CD14-positive monocyte (primary cell): ENCODE data around the gene NBAS. TPM values are rescaled to one million over a fixed set of nuclear protein-coding genes. Genes with fewer than 3 reads are reported as not detected.

Experiments used
- DNase-seq, 3 donors: peaks; one replicate each; pipeline ENCODE4 v3.0.0-alpha.2; 2011 to 2022
- H2AFZ ChIP-seq: 2 replicates; pipeline ENCODE4 v1.6.0; 2012; ENCODE audit warnings: mild to moderate bottlenecking, low read depth, low read length, inconsistent platforms; ENCODE audit not compliant: insufficient read depth, poor library complexity, severe bottlenecking
- H3K27ac ChIP-seq, 2 donors: 1 replicate in 1 of 2; 2 replicates in 1 of 2; pipeline ENCODE4 v1.5.1; 2012 to 2013; ENCODE audit warnings: low read length in 2 of 2, control low read depth in 1 of 2, inconsistent platforms in 1 of 2, low read depth in 1 of 2, mild to moderate bottlenecking in 1 of 2
- H3K27me3 ChIP-seq, 2 donors: one replicate each; pipeline versions ENCODE4 v1.6.0 to v1.6.1; 2011 to 2013; ENCODE audit warnings: low read length in 2 of 2; ENCODE audit not compliant: control insufficient read depth in 2 of 2, insufficient read depth in 2 of 2
- H3K36me3 ChIP-seq, 2 donors: replicated peaks in 1 of 2; 1 replicate in 1 of 2; 2 replicates in 1 of 2; pipeline versions ENCODE4 v1.5.1 to v1.6.1; 2012 to 2013; ENCODE audit warnings: low read length in 2 of 2, control low read depth in 1 of 2, inconsistent platforms in 1 of 2, mild to moderate bottlenecking in 1 of 2; ENCODE audit not compliant: insufficient read depth in 2 of 2, control insufficient read depth in 1 of 2
- H3K4me1 ChIP-seq, 2 donors: 1 replicate in 1 of 2; 2 replicates in 1 of 2; pipeline versions ENCODE4 v1.5.1 to v1.6.1; 2012 to 2013; ENCODE audit warnings: low read length in 2 of 2, control low read depth in 1 of 2, inconsistent platforms in 1 of 2, mild to moderate bottlenecking in 1 of 2, moderate library complexity in 1 of 2; ENCODE audit not compliant: insufficient read depth in 2 of 2, control insufficient read depth in 1 of 2
- H3K4me2 ChIP-seq: replicated peaks from 2 replicates; pipeline ENCODE3; 2012; ENCODE audit warnings: low read length, moderate library complexity, mild to moderate bottlenecking; ENCODE audit not compliant: poor library complexity, severe bottlenecking; ENCODE audit errors: extremely low read depth
- H3K4me3 ChIP-seq, 3 experiments: fragments of 200-600 bp in 1 of 3; sonication (generic) in 1 of 3; replicated peaks in 1 of 3; 1 replicate in 2 of 3; 2 replicates in 1 of 3; pipeline ENCODE4 v1.5.1; 2011 to 2013; ENCODE audit warnings: low read length in 3 of 3, mild to moderate bottlenecking in 3 of 3, control low read depth in 2 of 3, low read depth in 2 of 3, inconsistent platforms in 1 of 3, moderate library complexity in 1 of 3
- H3K79me2 ChIP-seq: 2 replicates; pipeline ENCODE4 v1.6.0; 2012; ENCODE audit warnings: mild to moderate bottlenecking, control low read depth, inconsistent platforms, low read length, moderate library complexity; ENCODE audit not compliant: insufficient read depth
- H3K9ac ChIP-seq: 2 replicates; pipeline ENCODE4 v1.6.0; 2017; ENCODE audit warnings: low read length, mild to moderate bottlenecking; ENCODE audit not compliant: insufficient read depth, poor library complexity, severe bottlenecking
- H3K9me3 ChIP-seq, 2 donors: replicated peaks in 1 of 2; 1 replicate in 1 of 2; 2 replicates in 1 of 2; pipeline versions ENCODE4 v1.5.1 to v1.6.1; 2012 to 2013; ENCODE audit warnings: low read length in 2 of 2, control low read depth in 1 of 2; ENCODE audit not compliant: control insufficient read depth in 1 of 2, insufficient read depth in 1 of 2
- H4K20me1 ChIP-seq: 2 replicates; pipeline ENCODE4 v1.6.0; 2012; ENCODE audit warnings: mild to moderate bottlenecking, low read length, control low read depth, moderate library complexity; ENCODE audit not compliant: insufficient read depth
- H3K27ac Mint-ChIP-seq, 7 donors: one replicate each; pipeline ENCODE4 v1.8.0; 2020; ENCODE audit warnings: mild to moderate bottlenecking in 7 of 7, mixed read lengths in 7 of 7, moderate library complexity in 6 of 7, inconsistent platforms in 2 of 7
- H3K27me3 Mint-ChIP-seq, 3 donors: one replicate each; pipeline ENCODE4 v1.8.0; 2021 to 2022; ENCODE audit warnings: low read depth in 3 of 3, mild to moderate bottlenecking in 3 of 3, mixed read lengths in 3 of 3, moderate library complexity in 3 of 3, inconsistent platforms in 1 of 3
- H3K36me3 Mint-ChIP-seq, 2 donors: one replicate each; pipeline ENCODE4 v1.8.0; 2020; ENCODE audit warnings: mixed read lengths in 2 of 2, inconsistent platforms in 1 of 2, mild to moderate bottlenecking in 1 of 2
- H3K4me1 Mint-ChIP-seq: one replicate; pipeline ENCODE4 v1.8.0; 2020; ENCODE audit warnings: mild to moderate bottlenecking, mixed read lengths
- H3K4me3 Mint-ChIP-seq, 2 donors: one replicate each; pipeline ENCODE4 v1.8.0; 2020; ENCODE audit warnings: mild to moderate bottlenecking in 2 of 2, mixed read lengths in 2 of 2, moderate library complexity in 1 of 2
- H3K9me3 Mint-ChIP-seq, 7 donors: one replicate each; pipeline ENCODE4 v1.8.0; 2020 to 2022; ENCODE audit warnings: mixed read lengths in 7 of 7, mild to moderate bottlenecking in 6 of 7, moderate library complexity in 6 of 7, inconsistent platforms in 2 of 7
- CTCF ChIP-seq: fragments of 200-600 bp; IDR thresholded peaks from one replicate; pipeline ENCODE4 v1.8.0; 2022; ENCODE audit warnings: antibody characterized with exemption, mild to moderate bottlenecking
- WGBS: methylation state at CpG from one replicate; pipeline ENCODE4 v1.1.5; 2013; ENCODE audit warnings: missing lambda C conversion rate; ENCODE audit not compliant: insufficient coverage; 5-methylcytosine and 5-hydroxymethylcytosine counted together
- intact Hi-C, 2 donors: fragments of 100-400 bp; cut with micrococcal nuclease; formaldehyde crosslinking; loops; one replicate each; pipeline versions ENCODE4 v1.15.0 to v1.15.1; 2023
- polyA plus RNA-seq, 3 donors: library from polyadenylated mRNA; depleted of rRNA in 1 of 3; unstranded in 2 of 3; stranded (reverse) in 1 of 3; fragments of 300-500 nt in 2 of 3; fragments of >200 nt in 1 of 3; fragmentation: Illumina TruSeq in 2 of 3; gene quantifications; 1 replicate in 2 of 3; 2 replicates in 1 of 3; pipeline ENCODE4 v1.2.3, GENCODE V29; 2012 to 2021

Gene NBAS
- polyA plus RNA-seq, 3 donors: 8.9 to 10.9 (median 8.9) TPM

GRCh38 chr2:15584316-15584715, 23.2 kb upstream of the NBAS start:
- Mint-ChIP-seq H3K27me3 (peaks cover 0 to 5% (median 1%) of the 10 kb centered on the region in 3 donors), H3K9me3 (peaks cover 0 to 2% (median 0%) of the 10 kb centered on the region in 7 donors), H3K36me3 (no peaks in the 10 kb centered on the region), H3K27ac (no peak overlapping the region), H3K4me3 (no peak overlapping the region), H3K4me1 (no peaks in the 10 kb centered on the region)
- Histone ChIP-seq H3K27ac (no peak overlapping the region), H3K9ac (no peak overlapping the region), H3K4me1 (no peaks in the 10 kb centered on the region), H3K9me3 (no peaks in the 10 kb centered on the region), H3K4me2 (no peak overlapping the region), H4K20me1 (no peaks in the 10 kb centered on the region), H3K27me3 (no peaks in the 10 kb centered on the region), H2AFZ (no peak overlapping the region), H3K36me3 (no peaks in the 10 kb centered on the region), H3K4me3 (no peak overlapping the region), H3K79me2 (no peaks in the 10 kb centered on the region)
- TF ChIP-seq CTCF: no peak
- intact Hi-C loops: no loop called here
- no peak for DNase-seq

GRCh38 chr2:15583826-15584225, 22.7 kb upstream of the NBAS start:
- no peak for DNase-seq
- no peak overlapping the region for H3K4me2 ChIP-seq
- Mint-ChIP-seq H3K4me3 (no peak overlapping the region), H3K9me3 (peaks cover 0 to 2% (median 0%) of the 10 kb centered on the region in 7 donors), H3K27ac (no peak overlapping the region), H3K36me3 (no peaks in the 10 kb centered on the region), H3K27me3 (peaks cover 0 to 5% (median 1%) of the 10 kb centered on the region in 3 donors), H3K4me1 (no peaks in the 10 kb centered on the region)
- no peak overlapping the region for H3K4me3 ChIP-seq
- H3K9ac ChIP-seq: no peak overlapping the region
- WGBS: 100% methylated on average over 1 of the region's 1 CpG
- intact Hi-C loops: no loop called here
- H4K20me1 ChIP-seq: no peaks in the 10 kb centered on the region
- no peak for TF ChIP-seq CTCF
- no peaks in the 10 kb centered on the region for H3K9me3 ChIP-seq
- no peak overlapping the region for H3K27ac ChIP-seq
- no peaks in the 10 kb centered on the region for H3K36me3 ChIP-seq
- H2AFZ ChIP-seq: no peak overlapping the region
- H3K27me3 ChIP-seq: no peaks in the 10 kb centered on the region
- no peaks in the 10 kb centered on the region for H3K79me2 ChIP-seq
- H3K4me1 ChIP-seq: no peaks in the 10 kb centered on the region
